Mammary epithelial cell (primary cell): ENCODE measurements around the gene KCP.

Source experiments
- CTCF ChIP-seq, 2 donors: IDR thresholded peaks in 1 of 2; conservative IDR thresholded peaks in 1 of 2; 2 replicates each; pipeline ENCODE4 v1.5.1; 2011 to 2012; ENCODE audit warnings: inconsistent platforms in 2 of 2, low read length in 2 of 2, mild to moderate bottlenecking in 2 of 2, control low read depth in 1 of 2, low read depth in 1 of 2; ENCODE audit not compliant: insufficient read depth in 1 of 2; ENCODE audit errors: extremely low read depth in 1 of 2
- EZH2 ChIP-seq: IDR thresholded peaks from 2 replicates; pipeline ENCODE4 v1.6.1; 2012; ENCODE audit warnings: low read length, inconsistent platforms, borderline replicate concordance

DNA sequence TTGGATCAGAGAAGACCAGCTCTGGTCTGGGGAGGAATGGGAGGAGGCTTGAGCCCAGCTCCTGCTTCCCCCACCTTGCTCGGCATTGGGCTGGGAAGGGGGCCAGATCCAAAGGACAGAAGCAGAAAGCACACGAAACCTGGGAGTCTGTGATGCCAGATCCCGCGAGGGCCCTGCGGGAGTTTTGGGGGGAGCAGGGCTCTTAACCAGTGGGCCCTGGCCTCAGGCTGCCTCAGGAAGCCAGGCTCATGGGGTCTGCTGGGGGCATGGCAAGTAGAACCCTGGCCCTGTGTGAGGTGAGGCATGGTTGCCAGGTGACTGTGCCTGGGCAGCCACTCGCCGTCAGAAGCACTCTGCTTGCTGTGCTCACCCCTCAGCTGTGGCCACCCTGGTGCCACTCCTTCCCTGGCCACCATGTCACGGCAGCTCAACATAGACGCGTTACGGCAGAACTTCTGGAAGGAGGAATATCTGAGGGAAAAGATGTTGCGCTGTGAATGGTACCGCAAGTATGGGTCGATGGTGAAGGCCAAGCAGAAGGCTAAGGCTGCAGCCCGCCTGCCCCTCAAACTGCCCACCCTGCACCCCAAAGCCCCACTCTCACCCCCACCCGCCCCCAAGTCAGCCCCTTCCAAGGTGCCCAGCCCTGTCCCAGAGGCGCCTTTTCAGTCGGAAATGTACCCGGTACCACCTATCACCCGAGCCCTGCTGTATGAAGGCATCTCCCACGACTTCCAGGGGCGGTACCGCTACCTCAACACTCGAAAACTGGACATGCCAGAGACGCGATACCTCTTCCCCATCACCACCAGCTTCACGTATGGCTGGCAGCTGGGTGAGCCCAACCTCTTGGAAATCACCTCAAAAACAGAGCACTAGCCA is 44.3 kb downstream of the KCP start:
- TF ChIP-seq CTCF (conservative IDR thresholded peaks at IDR 0.05 in 1 of 2, IDR thresholded peaks at IDR 0.05 in 1 of 2; ENCODE audit: extremely low read depth in 1 of 2, insufficient read depth in 1 of 2, low read depth in 1 of 2, low read length in 2 of 2) (no peak), EZH2 (no peak)
